A549 (cell line): ENCODE results near the gene ICAM3.

Experiments
- CTCF ChIP-seq: fragments of >200 bp; sonication (Bioruptor Twin); formaldehyde crosslinking; IDR thresholded peaks from 3 replicates; pipeline ENCODE4 v1.5.1; 2016
- EHF ChIP-seq: fragments of 250-450 bp; sonication (Bioruptor Pico); IDR thresholded peaks from 2 replicates; pipeline ENCODE4 v1.5.0; 2020; ENCODE audit warnings: mild to moderate bottlenecking
- EP300 ChIP-seq, 2 experiments: fragments of >200 bp; sonication (Bioruptor Twin); formaldehyde crosslinking; IDR thresholded peaks; 2 replicates in 1 of 2; 3 replicates in 1 of 2; pipeline ENCODE4 v1.6.1; 2016 to 2017
- HEYL ChIP-seq: fragments of 250-450 bp; sonication (Bioruptor Pico); IDR thresholded peaks from 2 replicates; pipeline ENCODE4 v1.8.0; 2021; ENCODE audit warnings: mild to moderate bottlenecking, moderate library complexity
- KDM1A ChIP-seq: fragments of 200-600 bp; sonication (generic); IDR thresholded peaks from 2 replicates; pipeline ENCODE4 v1.6.1; 2016; ENCODE audit warnings: low read depth, mild to moderate bottlenecking
- MAFK ChIP-seq: fragments of 450-650 bp; IDR thresholded peaks from 2 replicates; pipeline ENCODE4 v1.6.1; 2014; ENCODE audit not compliant: partially characterized antibody
- MYC ChIP-seq: IDR thresholded peaks from 2 replicates; pipeline ENCODE4 v1.6.1; 2012; ENCODE audit warnings: mild to moderate bottlenecking, inconsistent platforms, low read length, improper control_type of control experiment, borderline replicate concordance
- POLR2A ChIP-seq: IDR thresholded peaks from 2 replicates; pipeline ENCODE4 v1.6.1; 2012; ENCODE audit warnings: mild to moderate bottlenecking, low read length

- TF ChIP-seq CTCF = no peak
- no peak for TF ChIP-seq KDM1A
- TF ChIP-seq HEYL (CRISPR knock-in tag) = no peak
- TF ChIP-seq EP300 (IDR thresholded peaks at IDR 0.05) = no peak
- no peak for TF ChIP-seq EHF (CRISPR knock-in tag)
- TF ChIP-seq POLR2A = no peak
- no peak for TF ChIP-seq MAFK
- TF ChIP-seq MYC = no peak
Observed at GRCh38 chr19:10293637-10294367, 45.6 kb downstream of the ICAM3 start.
